Activated CD4-positive, alpha-beta T cell treated with anti-CD3 and anti-CD28 coated beads, Interleukin-2, amount 50 U/mL, for 16 hours (primary cell): ENCODE measurements around the gene LTBP3.

Experiments
- DNase-seq: peaks from one replicate; pipeline ENCODE4 v3.0.0-alpha.2; 2020

The LTBP3 gene

DNA sequence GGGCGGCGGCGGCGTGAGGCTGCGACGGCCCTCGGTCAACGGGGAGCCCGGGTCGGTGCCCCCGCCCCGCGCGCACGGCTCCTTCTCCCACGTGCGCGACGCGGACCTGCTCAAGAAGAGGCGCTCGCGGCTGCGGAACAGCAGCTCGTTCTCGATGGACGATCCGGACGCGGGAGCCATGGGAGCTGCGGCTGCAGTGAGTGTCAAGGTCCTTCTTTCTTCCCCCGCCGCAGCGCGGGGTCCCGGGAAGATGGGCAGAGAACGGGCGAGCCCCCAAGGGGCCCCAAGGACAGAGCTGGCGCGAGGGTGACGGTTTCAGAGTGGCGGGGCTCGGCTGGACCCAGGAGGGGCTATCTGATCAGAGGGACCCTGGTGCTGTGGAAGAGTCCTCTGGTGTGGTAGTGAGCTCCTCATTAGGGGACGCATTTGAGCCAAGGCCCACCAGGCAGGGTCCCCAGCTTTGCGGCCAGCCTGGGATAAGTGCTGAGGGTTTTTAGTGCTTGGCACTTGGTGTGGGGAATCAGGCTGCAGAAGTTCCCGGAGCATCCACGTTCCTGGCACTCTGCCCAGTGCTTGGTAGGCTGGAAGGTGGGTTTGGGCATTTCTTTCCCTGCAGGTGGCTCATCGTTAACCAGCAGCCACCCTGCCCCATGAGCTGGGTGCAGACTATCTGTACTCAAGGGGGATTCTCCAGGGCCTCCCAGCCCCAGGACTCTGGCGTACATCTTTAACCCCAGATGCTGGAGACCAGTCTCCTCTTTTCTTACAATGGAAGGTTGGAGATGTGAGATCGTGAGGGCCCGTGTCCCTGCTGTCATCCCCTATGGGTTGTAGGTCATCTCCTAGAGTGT, 27.5 kb upstream of the LTBP3 start:
- DNase-seq: no peak

DNA sequence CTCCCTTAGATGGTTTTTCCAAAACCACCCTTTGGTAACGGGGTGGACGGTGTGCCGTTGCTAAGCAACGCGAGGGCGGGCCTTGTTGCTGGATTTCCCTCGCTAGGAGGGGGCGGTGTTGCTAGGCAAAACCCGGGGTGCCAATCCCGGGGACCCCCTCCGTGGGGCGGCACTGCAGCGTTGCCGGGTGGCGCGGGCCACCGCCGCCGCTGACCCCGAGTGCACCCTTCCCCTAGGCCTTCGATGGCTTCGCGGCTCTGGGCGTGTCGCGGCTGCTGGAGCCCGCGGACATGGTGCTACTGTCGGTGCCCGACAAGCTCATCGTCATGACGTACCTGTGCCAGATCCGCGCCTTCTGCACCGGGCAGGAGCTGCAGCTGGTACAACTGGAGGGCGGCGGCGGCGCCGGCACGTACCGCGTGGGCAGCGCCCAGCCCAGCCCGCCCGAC, 26.6 kb upstream of the LTBP3 start:
- no peak for DNase-seq

DNA sequence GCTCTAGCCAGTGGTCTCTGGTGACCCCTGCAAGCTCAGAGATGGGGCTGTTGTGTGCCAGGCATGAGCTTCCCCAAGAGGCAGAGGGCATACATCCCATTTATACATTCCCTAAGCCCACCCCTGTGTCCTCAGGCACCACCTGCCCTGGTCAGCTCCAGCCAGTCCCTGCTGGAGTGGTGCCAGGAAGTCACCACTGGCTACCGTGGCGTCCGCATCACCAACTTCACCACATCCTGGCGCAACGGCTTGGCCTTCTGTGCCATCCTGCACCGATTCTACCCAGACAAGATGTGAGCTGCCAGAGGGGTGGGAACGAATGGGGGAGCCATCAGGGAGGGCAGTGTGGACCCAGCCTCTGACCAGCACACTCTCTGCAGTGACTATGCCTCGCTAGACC, 25.9 kb upstream of the LTBP3 start:
- no peak for DNase-seq

DNA sequence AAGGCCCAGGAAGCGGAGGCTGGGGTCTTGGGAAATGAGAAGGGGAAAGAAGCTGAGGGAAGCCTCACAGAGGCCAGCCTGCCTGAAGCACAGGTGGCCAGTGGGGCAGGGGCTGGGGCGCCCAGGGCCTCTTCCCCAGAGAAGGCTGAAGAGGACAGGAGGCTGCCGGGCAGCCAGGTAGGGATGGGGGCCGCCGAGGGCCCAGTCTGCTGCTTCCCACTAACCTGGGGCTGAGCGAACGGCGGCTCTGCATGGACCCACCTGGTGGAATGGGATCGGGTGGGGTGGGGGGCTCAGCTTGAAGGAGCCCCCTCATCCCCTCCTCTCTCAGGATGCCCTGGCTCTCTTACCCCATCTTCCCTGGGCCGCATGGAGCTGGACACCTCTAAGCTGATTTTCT, 25.4 kb upstream of the LTBP3 start:
- no peak for DNase-seq

DNA sequence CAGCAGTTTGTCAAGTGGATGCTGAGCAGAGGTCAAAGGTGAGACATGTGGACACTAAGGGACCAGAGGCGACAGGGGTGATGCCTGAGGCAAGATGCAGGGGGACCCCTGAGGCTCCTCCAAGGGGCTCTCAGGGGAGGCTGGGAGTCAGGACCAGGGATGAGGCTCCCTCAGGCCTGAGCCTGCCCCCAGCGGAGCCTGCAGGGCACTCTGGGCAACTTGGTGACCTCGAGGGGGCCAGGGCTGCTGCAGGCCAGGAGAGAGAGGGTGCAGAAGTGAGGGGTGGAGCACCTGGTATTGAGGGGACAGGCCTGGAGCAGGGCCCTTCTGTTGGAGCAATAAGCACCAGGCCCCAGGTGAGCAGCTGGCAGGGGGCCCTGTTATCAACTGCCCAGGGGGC, 23.8 kb upstream of the LTBP3 start:
- no peak for DNase-seq

DNA sequence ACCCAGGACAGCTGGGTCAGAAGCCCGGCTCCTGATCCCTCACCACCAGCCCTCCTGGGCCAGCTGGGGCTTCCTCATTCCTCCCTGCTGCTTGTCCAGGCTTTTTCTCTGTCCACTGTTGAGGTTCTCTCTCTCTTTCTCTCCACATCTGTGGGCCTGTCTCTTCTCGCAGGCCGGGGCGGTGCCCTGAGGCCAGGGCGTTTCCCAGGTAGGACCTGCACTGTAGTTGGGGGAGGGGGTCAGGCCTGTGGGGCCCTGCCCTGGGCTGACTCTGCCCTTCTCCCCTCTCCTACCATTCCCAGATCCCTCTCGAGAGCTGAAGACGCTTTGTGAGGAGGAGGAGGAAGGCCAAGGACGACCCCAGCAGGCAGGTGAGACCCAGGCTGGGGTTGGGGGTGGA, 22.6 kb upstream of the LTBP3 start:
- no peak for DNase-seq

DNA sequence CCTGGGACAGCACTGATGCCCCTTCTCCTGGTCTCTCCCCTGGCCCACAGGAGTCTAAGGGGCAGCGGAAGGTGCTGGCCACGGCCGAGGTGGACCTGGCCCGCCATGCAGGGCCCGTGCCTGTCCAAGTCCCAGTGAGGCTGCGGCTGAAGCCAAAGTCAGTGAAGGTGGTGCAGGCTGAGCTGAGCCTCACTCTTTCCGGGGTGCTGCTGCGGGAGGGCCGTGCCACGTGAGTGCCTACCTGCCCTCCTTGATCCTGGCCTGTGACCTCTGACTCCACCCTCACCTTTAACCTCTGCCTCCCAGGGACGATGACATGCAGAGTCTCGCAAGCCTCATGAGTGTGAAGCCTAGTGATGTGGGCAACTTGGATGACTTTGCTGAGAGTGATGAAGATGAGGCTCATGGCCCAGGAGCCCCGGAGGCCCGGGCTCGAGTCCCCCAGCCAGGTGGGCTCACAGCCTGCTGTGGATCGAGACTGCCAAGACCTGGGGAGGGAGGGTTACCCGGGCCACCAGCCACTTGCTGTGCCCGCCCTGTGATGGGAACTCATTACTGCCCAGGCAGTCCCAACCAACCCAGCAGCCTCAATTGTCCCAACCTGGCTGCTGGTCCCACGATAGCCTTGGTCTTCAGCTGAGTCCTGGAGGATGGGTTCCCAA, 22.0 kb upstream of the LTBP3 start:
- DNase-seq: no peak

DNA sequence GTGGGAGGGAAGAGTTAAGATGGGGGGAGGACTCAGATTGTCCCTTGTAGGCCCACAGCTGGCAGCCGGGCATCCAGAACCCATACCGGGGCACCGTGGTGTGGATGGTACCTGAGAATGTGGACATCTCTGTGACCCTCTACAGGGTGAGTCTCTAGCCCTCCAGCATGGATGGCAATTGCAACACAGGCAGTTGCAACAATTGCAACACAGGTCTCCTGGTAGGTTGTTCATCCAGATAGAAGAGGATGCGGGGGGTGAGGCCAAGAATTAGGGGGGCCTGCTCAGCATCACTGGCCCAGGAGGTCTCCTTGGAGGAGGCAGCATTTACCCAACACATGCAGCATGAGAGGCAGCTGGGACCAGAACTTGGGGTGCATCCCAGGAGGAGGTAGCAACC, 21.1 kb upstream of the LTBP3 start:
- no peak for DNase-seq

DNA sequence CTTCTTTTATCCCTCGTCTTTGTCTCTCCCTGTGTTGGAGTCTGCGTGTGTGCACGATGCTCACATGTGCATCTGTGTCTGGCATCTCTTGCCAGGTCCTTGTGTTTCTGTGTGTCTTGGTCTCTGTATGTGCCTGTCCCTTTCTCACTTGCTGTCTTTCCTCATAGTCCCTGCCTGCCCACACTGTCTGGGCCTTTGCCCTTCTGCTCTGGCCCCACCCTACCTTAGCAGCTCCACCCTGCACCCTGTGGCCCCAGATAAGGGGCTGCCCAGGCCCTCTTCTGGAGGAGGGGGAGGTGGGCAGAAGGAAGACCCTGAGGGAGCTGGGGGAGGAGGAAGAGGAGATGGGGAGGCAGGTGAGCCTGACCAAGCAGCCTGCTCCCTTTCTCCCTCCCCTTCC, 20.5 kb upstream of the LTBP3 start:
- DNase-seq: no peak

DNA sequence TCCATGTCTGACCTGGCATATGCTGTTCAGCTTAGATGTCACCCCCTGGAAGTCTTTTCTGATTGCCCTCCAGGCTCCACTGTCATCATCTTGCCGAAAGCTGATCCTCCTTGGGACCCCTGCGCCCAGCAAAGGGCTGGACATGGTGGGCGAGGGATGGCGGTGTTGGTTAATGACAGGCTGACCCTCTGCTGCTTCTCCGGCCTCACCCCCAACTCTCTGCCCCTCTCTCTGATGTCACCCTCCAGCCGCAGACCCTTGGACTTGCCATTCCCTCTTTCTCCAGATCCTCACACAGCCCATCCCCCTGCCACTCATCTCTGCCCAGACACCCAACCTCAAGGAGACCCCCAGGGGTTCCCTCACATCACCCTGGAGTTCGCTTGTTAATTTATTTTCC, 20.0 kb upstream of the LTBP3 start:
- no peak for DNase-seq

DNA sequence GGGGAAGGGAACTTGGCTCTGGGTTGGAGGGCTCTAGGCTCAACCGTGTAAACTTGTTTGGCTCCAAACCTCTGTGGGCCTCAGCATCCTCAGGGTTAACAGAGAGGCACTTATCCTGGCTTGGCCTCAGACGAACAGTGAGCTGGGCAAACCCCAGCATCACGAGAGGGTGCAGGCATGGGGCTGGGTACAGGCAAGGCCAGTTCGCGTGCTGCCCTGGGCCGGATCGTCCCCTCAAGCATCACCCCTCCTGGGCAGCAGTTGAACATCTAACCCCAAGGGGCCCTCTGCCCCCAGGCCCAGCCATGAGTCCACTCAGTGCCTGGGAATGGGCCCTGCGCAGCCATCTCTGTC, 19.6 kb upstream of the LTBP3 start:
- DNase-seq: no peak

DNA sequence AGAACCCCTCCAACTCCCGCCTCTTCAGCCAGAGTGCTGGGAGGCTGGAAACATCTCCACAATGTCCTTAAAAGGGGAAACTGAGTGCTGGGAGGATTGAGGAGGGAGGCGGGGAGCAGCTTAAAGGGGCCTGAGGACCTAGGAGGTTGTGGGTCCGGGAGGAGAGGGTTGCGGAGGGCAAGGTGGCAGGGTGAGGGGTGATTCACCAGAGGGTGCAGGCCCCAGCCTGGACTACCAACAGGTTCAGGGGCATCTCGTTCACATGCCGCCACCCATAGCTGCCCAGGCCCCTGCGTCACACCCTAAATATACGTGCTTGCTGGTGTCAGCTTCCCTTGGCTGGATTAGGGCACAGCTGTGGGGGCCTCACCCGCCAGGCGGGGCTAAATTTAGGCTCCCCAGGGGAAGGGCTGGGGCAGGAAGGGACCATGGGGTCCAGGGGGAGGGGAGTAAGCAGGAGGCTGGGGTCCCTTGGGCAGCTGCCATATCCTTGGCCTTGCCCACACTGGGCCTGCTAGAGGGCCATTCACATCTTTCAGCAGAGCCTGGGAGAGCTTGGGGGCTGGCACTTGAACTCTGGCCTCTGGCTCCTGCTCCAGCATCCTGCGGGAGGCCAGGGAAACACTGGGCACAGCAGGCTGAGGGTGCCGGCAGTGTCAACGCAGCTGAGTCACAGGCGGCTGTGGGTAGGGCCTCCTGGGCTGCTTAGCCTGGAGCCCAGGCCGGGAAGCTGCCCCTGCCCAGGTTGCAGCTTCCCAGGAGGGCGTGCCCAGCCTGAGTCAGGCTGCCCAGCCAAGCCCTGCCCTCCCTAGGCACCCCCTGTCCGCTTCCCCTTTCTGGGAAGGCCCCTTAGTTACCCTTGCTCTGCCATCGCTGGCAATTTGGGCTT, 19.0 kb upstream of the LTBP3 start:
- no peak for DNase-seq

DNA sequence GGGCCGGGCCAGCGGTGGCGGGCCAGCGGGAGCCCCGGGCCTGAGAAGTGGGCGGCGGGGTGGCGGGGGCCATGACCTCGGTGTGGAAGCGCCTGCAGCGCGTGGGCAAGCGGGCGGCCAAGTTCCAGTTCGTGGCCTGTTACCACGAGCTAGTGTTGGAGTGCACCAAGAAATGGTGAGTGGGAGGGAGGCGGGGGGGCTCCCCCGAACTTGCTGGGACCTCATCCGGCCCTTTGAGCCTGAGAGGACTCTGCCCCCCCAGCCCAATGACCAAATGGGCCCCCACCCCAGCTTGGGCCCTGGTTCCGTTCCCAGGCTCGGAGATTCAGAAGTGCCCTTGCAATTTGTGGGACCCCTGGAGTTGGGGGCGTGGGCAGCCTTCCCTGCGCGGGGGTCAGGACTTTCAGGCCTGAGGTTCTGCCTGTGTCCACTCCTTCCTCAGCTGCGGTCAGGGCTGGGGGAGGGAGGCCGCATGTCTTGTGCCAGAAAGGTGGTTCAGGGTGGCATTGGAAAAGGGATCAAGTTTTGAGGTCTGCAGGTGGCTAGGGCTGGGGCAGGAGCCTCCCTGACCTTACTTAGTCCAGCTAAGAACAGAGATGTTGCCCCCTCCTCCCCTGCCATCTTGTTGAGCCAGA, 18.2 kb upstream of the LTBP3 start:
- no peak for DNase-seq

DNA sequence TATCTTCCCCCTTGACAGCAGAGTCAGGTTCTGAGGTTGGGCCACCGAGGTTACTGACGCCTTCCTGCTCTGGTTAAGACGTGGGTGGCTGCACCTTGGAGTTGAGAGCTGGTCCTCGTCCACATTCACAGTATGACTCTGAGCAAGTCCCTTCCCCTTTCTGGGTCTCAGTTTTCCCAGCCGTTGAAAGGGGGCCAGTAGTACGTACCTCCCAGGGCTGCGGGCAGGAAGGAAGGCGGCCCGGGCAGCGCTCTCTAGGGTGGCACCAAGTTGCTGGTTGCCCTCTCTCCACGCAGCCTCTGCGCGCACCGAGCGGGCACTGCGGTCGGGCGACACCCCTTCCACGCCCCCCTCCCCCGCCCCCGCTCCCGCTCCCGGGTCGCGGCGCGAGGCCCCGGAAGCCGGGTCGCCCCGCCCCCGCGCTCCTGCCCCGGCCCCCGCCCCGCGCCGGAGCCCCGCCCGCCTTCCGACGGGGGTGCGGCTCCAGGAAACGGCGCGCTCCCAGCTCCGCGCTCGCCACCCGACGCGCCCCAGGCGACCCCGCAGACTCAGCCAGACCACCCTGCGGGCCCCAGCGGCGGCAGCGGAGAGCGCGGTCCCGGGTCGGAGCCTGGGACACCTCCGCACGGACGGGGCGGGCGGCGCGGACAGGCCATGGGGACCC, 17.5 kb upstream of the LTBP3 start, which contains the start of gene EHBP1L1:
Gene EHBP1L1 (plus strand): TSS at position 486 of the 664 bp plus-strand sequence. CDS start 250 bp downstream, outside the sequence.
- DNase-seq: peak; percentile 85

DNA sequence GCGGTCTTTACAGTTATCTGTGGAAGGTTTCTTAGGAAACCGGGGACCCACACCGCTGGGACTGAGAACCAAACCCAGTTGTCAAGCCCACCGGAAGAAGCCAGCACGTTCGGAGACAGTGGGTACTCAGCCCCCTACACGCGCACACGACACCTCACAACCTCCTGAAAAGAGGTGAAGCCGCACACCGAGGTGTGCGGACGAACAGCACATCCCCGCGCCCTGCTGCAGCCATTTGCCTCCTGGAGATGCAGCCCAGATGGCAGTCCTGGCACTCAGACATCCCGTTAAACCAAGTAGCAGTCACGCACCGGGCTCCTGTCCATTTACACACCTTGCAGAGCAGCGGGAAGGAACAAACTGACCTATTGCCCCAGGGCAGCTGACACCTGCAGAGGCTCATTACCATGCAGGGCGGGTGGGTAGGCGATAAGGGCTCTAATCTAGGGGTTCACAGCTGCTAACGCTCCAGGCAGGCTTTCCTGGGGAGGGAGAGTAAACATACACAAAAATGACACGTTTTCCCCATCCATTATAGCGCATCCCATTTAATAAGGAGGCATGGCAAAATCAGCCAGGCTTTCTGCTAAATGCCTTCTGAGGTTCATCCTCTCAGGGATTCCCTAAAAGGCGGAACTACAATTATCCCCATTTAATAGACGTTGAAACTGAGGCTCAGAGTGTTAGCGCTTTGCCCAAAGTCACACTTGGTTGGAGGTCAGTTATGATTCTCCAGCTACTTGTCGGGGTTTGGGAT, 16.8 kb upstream of the LTBP3 start:
- DNase-seq: no peak

DNA sequence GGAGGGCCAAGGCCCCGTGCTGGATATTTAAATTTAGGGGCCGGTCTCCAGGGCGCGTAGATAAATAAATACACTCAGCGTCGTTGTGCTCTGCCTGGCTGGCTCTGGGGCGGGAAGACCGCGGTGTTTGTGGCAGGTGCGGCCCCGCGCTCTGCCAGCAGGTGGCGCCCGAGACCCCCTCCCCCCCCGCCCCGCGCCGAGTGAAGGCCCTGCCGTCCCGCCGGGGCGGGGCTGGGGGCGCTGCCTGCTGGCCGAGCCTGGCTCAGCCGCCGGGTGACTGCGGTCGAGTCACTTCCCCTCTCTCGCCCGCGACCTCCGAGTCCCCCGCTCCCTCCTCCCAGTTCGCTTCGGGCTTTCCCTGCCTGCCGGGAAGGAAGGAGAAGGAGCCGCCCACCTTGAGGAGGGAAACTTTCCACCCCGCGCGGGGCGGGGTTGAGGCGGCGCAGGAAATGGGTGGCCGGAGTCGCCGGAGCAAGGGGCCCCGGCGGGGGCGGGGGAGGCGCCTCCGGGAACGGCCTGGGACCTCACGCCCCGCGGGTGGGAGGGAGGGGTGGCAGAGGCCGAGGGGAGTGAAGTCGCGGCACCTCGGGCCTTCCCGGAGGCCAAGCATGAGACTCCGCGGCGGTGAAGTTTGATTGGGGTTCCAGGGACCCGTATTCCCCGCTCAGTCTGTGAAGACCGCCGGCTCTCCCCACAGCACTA, 16.1 kb upstream of the LTBP3 start:
- peak; percentile 97 for DNase-seq

DNA sequence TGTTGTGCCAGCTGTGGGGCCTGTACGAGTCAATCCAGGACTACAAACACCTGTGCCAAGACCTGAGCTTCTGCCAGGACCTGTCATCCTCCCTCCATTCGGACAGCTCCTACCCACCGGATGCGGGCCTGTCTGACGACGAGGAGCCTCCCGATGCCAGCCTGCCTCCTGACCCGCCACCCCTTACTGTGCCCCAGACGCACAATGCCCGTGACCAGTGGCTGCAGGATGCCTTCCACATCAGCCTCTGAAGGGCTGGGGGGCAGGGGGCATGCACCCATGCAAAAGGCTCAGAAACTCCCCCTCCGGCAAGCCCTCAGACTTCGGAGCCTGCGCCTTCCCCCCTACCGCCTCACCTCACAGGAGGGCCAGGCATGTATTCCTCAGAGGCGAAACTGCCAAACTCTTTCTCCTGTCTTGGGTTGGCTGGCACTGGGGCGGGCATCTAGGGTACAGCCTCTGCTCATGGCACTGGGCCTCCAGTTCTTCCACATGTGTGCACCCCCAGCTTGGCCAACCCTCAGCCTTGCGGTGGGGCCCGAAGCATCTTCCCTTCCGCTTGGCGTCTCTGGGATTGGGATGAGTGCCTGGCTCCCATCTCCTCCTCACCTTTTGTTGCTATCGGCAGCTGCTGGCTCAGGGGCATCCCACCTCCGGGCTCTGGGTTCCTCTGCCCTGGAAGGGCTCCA, 15.4 kb upstream of the LTBP3 start:
- no peak for DNase-seq

DNA sequence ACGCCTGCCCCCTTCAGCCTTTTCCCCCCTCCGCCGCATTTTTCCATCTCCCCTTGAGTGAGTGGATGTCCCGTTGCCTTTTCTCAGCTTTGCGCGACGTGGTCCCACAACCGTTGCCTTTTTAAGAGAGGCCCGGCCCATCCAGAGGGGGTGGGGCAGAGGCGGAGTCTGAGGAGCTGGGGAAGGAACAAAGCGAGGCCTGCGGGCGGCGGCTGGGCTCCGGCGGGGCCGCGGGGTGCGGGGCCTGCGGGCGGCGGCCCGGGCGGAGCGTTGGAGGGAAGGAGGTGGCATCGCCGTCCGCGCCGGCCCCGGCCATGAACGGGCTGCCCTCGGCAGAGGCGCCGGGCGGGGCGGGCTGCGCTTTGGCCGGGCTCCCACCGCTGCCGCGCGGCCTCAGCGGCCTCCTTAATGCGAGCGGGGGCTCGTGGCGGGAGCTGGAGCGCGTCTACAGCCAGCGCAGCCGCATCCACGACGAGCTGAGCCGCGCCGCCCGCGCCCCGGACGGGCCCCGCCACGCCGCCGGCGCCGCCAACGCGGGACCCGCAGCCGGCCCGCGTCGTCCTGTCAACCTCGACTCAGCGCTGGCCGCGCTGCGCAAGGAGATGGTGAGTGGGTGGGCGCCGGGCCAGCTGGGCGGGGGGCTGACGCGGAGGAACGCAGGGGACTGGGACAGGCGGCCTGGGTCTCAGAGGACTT, 14.3 kb upstream of the LTBP3 start, which contains the start of gene FAM89B:
Gene FAM89B (plus strand): TSS at position 183 of the 696 bp plus-strand sequence. CDS start 132 bp downstream, at position 315.
- peak; percentile 90 for DNase-seq

DNA sequence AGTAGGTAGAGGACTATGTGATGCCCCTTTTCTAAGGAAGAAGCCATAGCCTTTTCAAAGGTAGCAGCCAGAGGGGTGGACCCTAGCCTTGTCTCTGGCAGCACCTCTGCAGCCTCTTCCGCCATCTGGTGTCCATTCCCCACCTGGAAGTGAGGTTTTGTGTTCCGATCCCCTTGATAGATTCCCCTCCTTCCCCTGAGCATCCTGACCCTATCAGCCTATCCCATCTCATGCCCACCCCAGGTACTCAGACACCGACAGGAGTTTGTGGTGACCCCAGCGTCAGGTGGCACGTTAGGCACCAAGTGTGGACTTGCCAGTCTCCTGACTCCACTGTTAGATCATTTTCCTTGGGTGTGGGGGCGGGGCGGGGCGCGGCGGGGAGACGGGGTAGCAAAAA, 13.8 kb upstream of the LTBP3 start:
- no peak for DNase-seq

DNA sequence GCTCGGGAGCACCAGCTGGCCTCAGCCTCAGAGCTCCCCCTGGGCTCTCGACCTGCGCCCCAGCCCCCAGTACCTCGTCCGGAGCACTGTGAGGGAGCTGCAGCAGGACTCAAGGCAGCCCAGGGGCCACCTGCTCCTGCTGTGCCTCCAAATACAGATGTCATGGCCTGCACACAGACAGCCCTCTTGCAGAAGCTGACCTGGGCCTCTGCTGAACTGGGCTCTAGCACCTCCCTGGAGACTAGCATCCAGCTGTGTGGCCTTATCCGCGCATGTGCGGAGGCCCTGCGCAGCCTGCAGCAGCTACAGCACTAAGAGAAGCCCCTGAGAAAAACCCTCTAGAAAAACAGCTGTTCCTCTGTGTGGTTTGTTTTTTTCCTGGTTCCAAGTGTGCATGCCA, 13.3 kb upstream of the LTBP3 start:
- DNase-seq: no peak
